ENCODE data around the gene MYOT.

The MYOT gene

GRCh38 chr5:137902408-137903133, 34.9 kb downstream of the MYOT start:
- DNase-seq: no peak

- no peak for DNase-seq
Observed at GRCh38 chr5:137914758-137915157, 47.1 kb downstream of the MYOT start.

- no peak for DNase-seq
Observed at GRCh38 chr5:137916923-137917322, 49.3 kb downstream of the MYOT start.

GRCh38 chr5:137921931-137922330, 54.3 kb downstream of the MYOT start:
- DNase-seq: no peak

GRCh38 chr5:137923856-137924255, 56.2 kb downstream of the MYOT start:
- no peak for DNase-seq

GRCh38 chr5:137932800-137933199, 65.1 kb downstream of the MYOT start:
- no peak for DNase-seq

- DNase-seq: no peak
Observed at GRCh38 chr5:137933491-137933911, 65.8 kb downstream of the MYOT start.

- no peak for DNase-seq
Observed at GRCh38 chr5:137935190-137935589, 67.5 kb downstream of the MYOT start.

GRCh38 chr5:137935694-137936093, 68.0 kb downstream of the MYOT start:
- no peak for DNase-seq

Data from 8988T (cell line).